Activated CD4-positive, alpha-beta T cell treated with anti-CD3 and anti-CD28 coated beads for 36 hours (primary cell): ENCODE data around the gene ALAD. TPM values are rescaled to one million over a fixed set of nuclear protein-coding genes. Genes with fewer than 3 reads are reported as not detected.
"Not testable (repeated sequence)": the region's sequence is repeated elsewhere in the genome, so short reads cannot be mapped to it uniquely, and the experiment has no call there.

Source experiments
- ATAC-seq: fragments of 200-7000 bp; cut with Tn5 transposase; one replicate; pipeline ENCODE4 v1.10.0; 2021; ENCODE audit warnings: mild to moderate bottlenecking, moderate library complexity
- CTCF ChIA-PET: fragments of 350-600 bp; sonication (Branson Sonifier 250); formaldehyde crosslinking; loops from one replicate; lab custom pipeline; 2021; ENCODE audit warnings: antibody characterized with exemption; lab: Charles Lee
- POLR2A ChIA-PET: fragments of 350-600 bp; sonication (Branson Sonifier 250); formaldehyde crosslinking; loops from one replicate; lab custom pipeline; 2021; ENCODE audit warnings: antibody characterized with exemption, inconsistent platforms; lab: Charles Lee
- DNase-seq: peaks from one replicate; pipeline ENCODE4 v3.0.0-alpha.2; 2020
- H3K27ac Mint-ChIP-seq: one replicate; pipeline ENCODE4 v1.8.0; 2021; ENCODE audit warnings: mixed read lengths
- H3K27me3 Mint-ChIP-seq: one replicate; pipeline ENCODE4 v1.8.0; 2021; ENCODE audit warnings: mixed read lengths
- H3K36me3 Mint-ChIP-seq: one replicate; pipeline ENCODE4 v1.8.0; 2021; ENCODE audit warnings: low read depth, mixed read lengths
- H3K4me1 Mint-ChIP-seq: one replicate; pipeline ENCODE4 v1.8.0; 2021; ENCODE audit warnings: mixed read lengths
- H3K4me3 Mint-ChIP-seq: one replicate; pipeline ENCODE4 v1.8.0; 2021; ENCODE audit warnings: mild to moderate bottlenecking, moderate library complexity, mixed read lengths
- H3K9me3 Mint-ChIP-seq: one replicate; pipeline ENCODE4 v1.8.0; 2021; ENCODE audit warnings: low read depth, mixed read lengths
- intact Hi-C, 2 experiments: fragments of 100-400 bp; cut with DNase I in 1 of 2; cut with micrococcal nuclease in 1 of 2; formaldehyde crosslinking; loops; one replicate each; pipeline versions ENCODE4 v1.14.2 to v1.15.1; 2022 to 2024; cut with DNase I, micrococcal nuclease
- total RNA-seq, 2 experiments: library from RNA; stranded (reverse); gene quantifications; one replicate each; pipeline ENCODE4 v1.2.3, GENCODE V29; 2021

The ALAD gene
- total RNA-seq, 2 experiments from 2014 or later: 20.2 to 30.1 TPM

- CTCF ChIA-PET: interaction anchor here (0.7 kb wide), 3 partner anchors 22 to 63 kb away, joined by 3 read pairs; partner anchors contain the start of gene ALAD
- ATAC-seq: no peak
- no peaks in the 10 kb centered on the region for H3K9me3 Mint-ChIP-seq
- peaks cover 13% of the 10 kb centered on the region for H3K36me3 Mint-ChIP-seq
- intact Hi-C loops: no loop called here
- DNase-seq: no peak
- H3K27ac Mint-ChIP-seq: no peak overlapping the region
- no peak overlapping the region for H3K4me3 Mint-ChIP-seq
- peaks cover 14% of the 10 kb centered on the region for H3K4me1 Mint-ChIP-seq
- POLR2A ChIA-PET: interaction anchor here (0.6 kb wide), 1 partner anchor 222 kb away, joined by 3 read pairs; no protein-coding TSS in a partner anchor
- no peaks in the 10 kb centered on the region for H3K27me3 Mint-ChIP-seq
Observed at GRCh38 chr9:113373256-113373655, 27.8 kb downstream of the ALAD start.

DNA sequence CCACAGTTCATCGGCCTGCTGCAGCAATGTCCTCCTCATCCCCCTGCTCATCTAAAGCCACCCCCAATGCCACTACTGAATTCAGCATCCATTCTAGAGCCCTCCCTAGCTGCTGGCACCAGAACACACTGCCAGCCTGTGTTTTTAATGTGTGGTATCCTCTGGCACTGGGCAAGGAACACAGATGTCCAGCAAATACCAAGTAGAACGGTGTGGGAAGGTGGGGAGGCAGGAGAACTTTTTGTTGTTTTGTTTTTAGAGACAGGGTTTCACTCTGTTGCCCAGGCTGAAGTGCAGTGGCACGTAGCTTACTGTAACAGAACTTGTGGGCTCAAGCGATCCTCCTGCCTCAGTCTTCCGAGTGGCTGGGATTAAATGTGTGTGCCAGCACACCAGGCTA is 29.0 kb downstream of the ALAD start:
- H3K36me3 Mint-ChIP-seq: peaks cover 13% of the 10 kb centered on the region
- POLR2A ChIA-PET: no interaction called here

GRCh38 chr9:113370806-113371325 is 30.2 kb downstream of the ALAD start:
- POLR2A ChIA-PET: no interaction called here

More for the DNA sequence above, 29.0 kb downstream of the ALAD start:
- H3K27ac Mint-ChIP-seq: no peak overlapping the region
- no peaks in the 10 kb centered on the region for H3K9me3 Mint-ChIP-seq
- CTCF ChIA-PET: interaction anchor here (0.8 to 1.4 kb wide), 2 partner anchors 44 to 260 kb away, joined by 3 read pairs; no protein-coding TSS in a partner anchor
- no peak overlapping the region for H3K4me3 Mint-ChIP-seq
- no peaks in the 10 kb centered on the region for H3K27me3 Mint-ChIP-seq
- DNase-seq (no peak), ATAC-seq (no peak)
- peaks cover 14% of the 10 kb centered on the region for H3K4me1 Mint-ChIP-seq
- intact Hi-C loops: no loop called here

DNA sequence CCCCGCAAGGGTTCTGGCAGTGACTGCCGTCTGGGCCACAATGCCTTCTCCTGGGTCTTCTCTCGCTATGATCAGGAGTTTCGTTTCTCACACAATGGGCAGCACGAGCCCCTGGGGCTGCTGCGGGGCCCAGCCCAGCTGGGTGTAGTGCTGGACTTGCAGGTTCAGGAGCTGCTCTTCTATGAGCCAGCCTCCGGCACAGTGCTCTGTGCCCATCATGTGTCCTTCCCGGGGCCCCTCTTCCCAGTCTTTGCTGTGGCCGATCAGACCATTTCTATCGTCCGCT is 31.3 kb downstream of the ALAD start:
- Mint-ChIP-seq H3K4me1 (peaks cover 3% of the 10 kb centered on the region), H3K9me3 (no peaks in the 10 kb centered on the region), H3K4me3 (no peak overlapping the region), H3K27ac (no peak overlapping the region), H3K36me3 (peaks cover 4% of the 10 kb centered on the region), H3K27me3 (no peaks in the 10 kb centered on the region)
- POLR2A ChIA-PET: interaction anchor here (0.6 kb wide), 1 partner anchor 18 kb away, joined by 3 read pairs; no protein-coding TSS in a partner anchor
- CTCF ChIA-PET: interaction anchor here (0.6 kb wide), 1 partner anchor 18 kb away, joined by 3 read pairs; no protein-coding TSS in a partner anchor
- DNase-seq: no peak
- ATAC-seq: no peak
- intact Hi-C loops: no loop called here

More at GRCh38 chr9:113370806-113371325, 30.2 kb downstream of the ALAD start:
- DNase-seq: no peak
- H3K27ac Mint-ChIP-seq: no peak overlapping the region
- no peak overlapping the region for H3K4me3 Mint-ChIP-seq
- peaks cover 13% of the 10 kb centered on the region for H3K36me3 Mint-ChIP-seq
- H3K4me1 Mint-ChIP-seq: peaks cover 12% of the 10 kb centered on the region
- H3K27me3 Mint-ChIP-seq: no peaks in the 10 kb centered on the region
- H3K9me3 Mint-ChIP-seq: no peaks in the 10 kb centered on the region
- CTCF ChIA-PET: interaction anchor here (0.6 to 1.4 kb wide), 5 partner anchors 9 to 291 kb away, joined by 3 to 4 read pairs (median 3); no protein-coding TSS in a partner anchor
- ATAC-seq: no peak
- intact Hi-C loops: no loop called here

- DNase-seq (no peak), ATAC-seq (no peak)
- Mint-ChIP-seq H3K4me1 (no peaks in the 10 kb centered on the region), H3K27ac (no peak overlapping the region), H3K27me3 (no peaks in the 10 kb centered on the region), H3K4me3 (no peak overlapping the region), H3K9me3 (no peaks in the 10 kb centered on the region), H3K36me3 (peaks cover 4% of the 10 kb centered on the region)
- CTCF ChIA-PET: interaction anchor here (0.6 kb wide), 3 partner anchors 17 to 465 kb away, joined by 3 read pairs; partner anchors contain the start of gene CDC26
- intact Hi-C loops: no loop called here
- POLR2A ChIA-PET: no interaction called here
Observed at GRCh38 chr9:113368982-113369854, 31.9 kb downstream of the ALAD start.

GRCh38 chr9:113368348-113368981 is 32.6 kb downstream of the ALAD start:
- Mint-ChIP-seq H3K9me3 (no peaks in the 10 kb centered on the region), H3K36me3 (peaks cover 4% of the 10 kb centered on the region), H3K4me1 (no peaks in the 10 kb centered on the region), H3K27me3 (no peaks in the 10 kb centered on the region), H3K27ac (no peak overlapping the region), H3K4me3 (no peak overlapping the region)
- CTCF ChIA-PET: interaction anchor here (0.6 kb wide), 2 partner anchors 93 to 464 kb away, joined by 3 read pairs; partner anchors contain the start of gene CDC26
- POLR2A ChIA-PET: no interaction called here
- DNase-seq (no peak), ATAC-seq (no peak)
- intact Hi-C loops: no loop called here

DNA sequence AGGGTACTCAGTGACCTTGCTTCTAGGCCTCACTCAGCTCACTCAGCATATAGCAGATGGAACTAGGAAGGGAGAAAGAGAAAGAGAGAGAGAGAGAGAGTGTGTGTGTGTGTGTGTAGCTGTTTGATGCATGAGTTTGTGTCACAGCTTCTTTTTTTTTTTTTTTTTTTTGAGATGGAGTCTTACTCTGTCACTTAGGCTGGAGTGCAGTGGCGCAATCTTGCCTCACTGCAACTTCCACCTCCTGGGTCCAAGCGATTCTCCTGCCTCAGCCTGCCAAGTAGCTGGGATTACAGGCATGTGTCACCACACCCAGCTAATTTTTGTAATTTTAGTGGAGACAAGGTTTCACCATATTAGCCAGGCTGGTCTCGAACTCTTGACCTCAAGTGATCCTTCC is 35.4 kb downstream of the ALAD start:
- H3K27me3 Mint-ChIP-seq, DNase-seq, H3K27ac Mint-ChIP-seq, ATAC-seq, intact Hi-C loops, POLR2A ChIA-PET, H3K9me3 Mint-ChIP-seq, H3K36me3 Mint-ChIP-seq, H3K4me3 Mint-ChIP-seq: not testable (repeated sequence)
- peaks cover 14% of the 10 kb centered on the region for H3K4me1 Mint-ChIP-seq
- CTCF ChIA-PET: interaction anchor here (0.9 kb wide), 1 partner anchor 26 kb away, joined by 4 read pairs; no protein-coding TSS in a partner anchor

- H3K36me3 Mint-ChIP-seq: no peaks in the 10 kb centered on the region
- no peaks in the 10 kb centered on the region for H3K27me3 Mint-ChIP-seq
- no peak overlapping the region for H3K27ac Mint-ChIP-seq
- POLR2A ChIA-PET: no interaction called here
- intact Hi-C loops: no loop called here
- peaks cover 14% of the 10 kb centered on the region for H3K4me1 Mint-ChIP-seq
- H3K9me3 Mint-ChIP-seq: no peaks in the 10 kb centered on the region
- CTCF ChIA-PET: interaction anchor here (0.6 to 1.1 kb wide), 4 partner anchors 9 to 547 kb away, joined by 3 to 4 read pairs (median 4); no protein-coding TSS in a partner anchor
- no peak for ATAC-seq
- no peak overlapping the region for H3K4me3 Mint-ChIP-seq
- DNase-seq: no peak
Observed at GRCh38 chr9:113364951-113365350, 36.1 kb downstream of the ALAD start.

GRCh38 chr9:113363336-113363735 is 37.7 kb downstream of the ALAD start:
- H3K36me3 Mint-ChIP-seq: no peaks in the 10 kb centered on the region
- H3K27ac Mint-ChIP-seq: no peak overlapping the region
- peaks cover 14% of the 10 kb centered on the region for H3K4me1 Mint-ChIP-seq
- POLR2A ChIA-PET: no interaction called here
- no peaks in the 10 kb centered on the region for H3K9me3 Mint-ChIP-seq
- DNase-seq (no peak), ATAC-seq (no peak)
- intact Hi-C loops: no loop called here
- CTCF ChIA-PET: interaction anchor here (1.5 to 2.3 kb wide), 2 partner anchors 16 to 89 kb away, joined by 3 to 14 read pairs; partner anchors contain the start of genes CDC26 and PRPF4
- no peak overlapping the region for H3K4me3 Mint-ChIP-seq
- peaks cover 2% of the 10 kb centered on the region for H3K27me3 Mint-ChIP-seq

DNA sequence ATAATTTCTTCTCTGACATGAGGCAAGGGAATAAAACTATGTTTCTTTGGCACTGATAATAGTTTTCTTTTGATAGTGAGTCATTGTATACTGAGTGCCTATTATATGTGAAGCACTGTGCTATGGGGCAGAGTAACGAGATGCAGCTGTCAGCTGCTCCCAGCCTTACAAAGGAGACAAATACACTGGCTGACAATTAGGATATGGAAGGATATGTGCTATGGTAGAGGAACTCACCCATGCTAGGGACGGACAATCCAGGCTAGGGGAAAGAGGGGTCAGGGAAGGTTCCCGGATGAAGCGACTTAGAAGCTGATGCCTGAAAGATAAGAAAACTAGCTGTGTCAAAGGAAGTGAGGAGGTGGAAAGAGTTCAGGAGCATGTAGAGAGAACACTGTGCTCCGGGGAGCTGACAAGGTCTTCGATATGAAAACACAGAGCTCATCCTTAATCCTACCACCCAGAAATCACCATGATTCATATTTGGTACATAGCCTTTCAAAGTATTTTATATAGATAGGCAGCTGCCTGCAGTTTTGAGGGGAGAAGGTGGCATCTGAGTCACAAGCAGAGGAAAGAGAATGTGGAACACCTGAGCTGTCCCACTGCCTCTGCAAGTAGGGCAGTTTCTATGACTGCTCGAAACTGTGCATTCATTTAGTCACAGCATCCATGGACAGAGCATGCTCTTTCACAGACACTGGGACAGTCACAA is 39.6 kb downstream of the ALAD start:
- DNase-seq (peak; percentile 65), ATAC-seq (peak; percentile 97)
- intact Hi-C loops: loop anchor here in 1 of 2 experiments (1.0 kb wide), 1 partner anchor 10 kb away; no protein-coding TSS in a partner anchor
- no peak overlapping the region for H3K4me3 Mint-ChIP-seq
- ChIA-PET CTCF (interaction anchor here (0.6 to 2.3 kb wide), 6 partner anchors 9 to 87 kb away, joined by 3 to 14 read pairs (median 4); partner anchors contain the start of genes CDC26, PRPF4 and WDR31), POLR2A (interaction anchor here (0.6 to 1.5 kb wide), 3 partner anchors 11 to 44 kb away, joined by 3 to 6 read pairs (median 3); no protein-coding TSS in a partner anchor)
- peaks cover 7% of the 10 kb centered on the region for H3K27me3 Mint-ChIP-seq
- H3K36me3 Mint-ChIP-seq: no peaks in the 10 kb centered on the region
- H3K9me3 Mint-ChIP-seq: no peaks in the 10 kb centered on the region
- no peak overlapping the region for H3K27ac Mint-ChIP-seq
- peaks cover 14% of the 10 kb centered on the region for H3K4me1 Mint-ChIP-seq
